K562 (cell line): ENCODE results near the gene MTMR10.

Source experiments
- CTCF ChIP-seq, 3 experiments: IDR thresholded peaks in 2 of 3; conservative IDR thresholded peaks in 1 of 3; 2 replicates each; pipeline ENCODE4 v1.5.1; 2011 to 2012; ENCODE audit warnings: low read length in 3 of 3, mild to moderate bottlenecking in 3 of 3, control low read depth in 2 of 3, improper control_type of control experiment in 1 of 3, inconsistent platforms in 1 of 3, low read depth in 1 of 3, mixed read lengths in 1 of 3, moderate library complexity in 1 of 3; ENCODE audit not compliant: insufficient read depth in 2 of 3
- HNRNPK ChIP-seq: fragments of 200-400 bp; formaldehyde crosslinking; IDR thresholded peaks from one replicate; pipeline ENCODE4 v1.6.1; 2018; ENCODE audit warnings: mild to moderate bottlenecking, low read depth, low read length; ENCODE audit not compliant: poor library complexity, severe bottlenecking
- IRF1 ChIP-seq: sonication (generic); formaldehyde crosslinking; IDR thresholded peaks from 2 replicates; pipeline ENCODE4 v1.8.0; 2022; ENCODE audit warnings: missing genetic modification reagents, mild to moderate bottlenecking, borderline replicate concordance
- KDM4B ChIP-seq, 2 experiments: fragments of 450-650 bp in 1 of 2; sonication (generic) in 1 of 2; IDR thresholded peaks; 2 replicates each; pipeline ENCODE4 v1.6.1; 2016 to 2017; ENCODE audit warnings: borderline replicate concordance in 2 of 2, antibody characterized with exemption in 1 of 2, low read depth in 1 of 2, mild to moderate bottlenecking in 1 of 2
- MAX ChIP-seq: sonication (generic); formaldehyde crosslinking; IDR thresholded peaks from 2 replicates; pipeline ENCODE4 v1.9.0; 2022; ENCODE audit warnings: mild to moderate bottlenecking, missing genetic modification reagents
- MLX ChIP-seq, 2 experiments: fragments of 450-650 bp in 1 of 2; sonication (generic) in 1 of 2; formaldehyde crosslinking; conservative IDR thresholded peaks; 2 replicates each; pipeline versions ENCODE4 v1.4.0 to v1.8.1; 2020 to 2022; ENCODE audit warnings: mild to moderate bottlenecking in 1 of 2, missing genetic modification reagents in 1 of 2
- NFYB ChIP-seq: IDR thresholded peaks from 2 replicates; pipeline ENCODE4 v1.6.1; 2011; ENCODE audit warnings: mild to moderate bottlenecking, moderate library complexity; ENCODE audit not compliant: insufficient read length; ENCODE audit errors: extremely low read depth
- POLR2AphosphoS5 ChIP-seq: IDR thresholded peaks from 2 replicates; pipeline ENCODE4 v1.6.1; 2011; ENCODE audit warnings: mild to moderate bottlenecking, low read depth, low read length, moderate library complexity; ENCODE audit not compliant: control insufficient read depth, insufficient read depth
- SMARCC2 ChIP-seq: fragments of 450-650 bp; IDR thresholded peaks from 2 replicates; pipeline ENCODE4 v1.6.1; 2017; ENCODE audit warnings: antibody characterized with exemption, moderate library complexity, mild to moderate bottlenecking, low read depth
- SMC3 ChIP-seq: conservative IDR thresholded peaks from 2 replicates; pipeline ENCODE4 v1.6.1; 2011; ENCODE audit warnings: low read depth, low read length, improper control_type of control experiment; ENCODE audit not compliant: insufficient read depth
- TSHZ1 ChIP-seq: fragments of 250-450 bp; sonication (Bioruptor Pico); IDR thresholded peaks from 2 replicates; pipeline ENCODE4 v1.4.0; 2020; ENCODE audit warnings: mild to moderate bottlenecking, moderate library complexity
- ZBTB8A ChIP-seq: fragments of 450-650 bp; IDR thresholded peaks from 2 replicates; pipeline ENCODE4 v1.6.1; 2018; ENCODE audit warnings: mild to moderate bottlenecking, moderate library complexity; ENCODE audit not compliant: partially characterized antibody
- ZNF644 ChIP-seq: fragments of 200-800 bp; sonication (Bioruptor generic); IDR thresholded peaks from 2 replicates; pipeline ENCODE4 v1.6.1; 2016; ENCODE audit warnings: low read depth, missing genetic modification characterization, missing compliant biosample characterization

GRCh38 chr15:30921781-30922479, 69.5 kb downstream of the MTMR10 start:
- no peak for TF ChIP-seq CTCF (IDR thresholded peaks at IDR 0.05 in 2 of 3, conservative IDR thresholded peaks at IDR 0.05 in 1 of 3; ENCODE audit: insufficient read depth in 2 of 3, low read depth in 1 of 3, low read length in 3 of 3)
- no peak for TF ChIP-seq ZBTB8A
- no peak for TF ChIP-seq ZNF644 (tag)
- TF ChIP-seq IRF1 (CRISPR knock-in tag) = no peak
- TF ChIP-seq NFYB = no peak
- TF ChIP-seq POLR2AphosphoS5 = no peak
- TF ChIP-seq TSHZ1 (CRISPR knock-in tag) = no peak
- TF ChIP-seq KDM4B (IDR thresholded peaks at IDR 0.05; ENCODE audit: borderline replicate concordance in 2 of 2, low read depth in 1 of 2) = no peak
- TF ChIP-seq SMC3 = no peak
- TF ChIP-seq HNRNPK = no peak
- no peak for TF ChIP-seq MLX (CRISPR knock-in tag; conservative IDR thresholded peaks at IDR 0.05)
- TF ChIP-seq MAX (CRISPR knock-in tag) = no peak
- no peak for TF ChIP-seq SMARCC2
